SK-N-SH treated with all-trans-retinoic acid at 6 μM for 48 hours (cell line): ENCODE results near the gene WDR18.

Source experiments
- BACH2 ChIP-seq: fragments of 250-450 bp; sonication (Bioruptor Pico); IDR thresholded peaks from 2 replicates; pipeline ENCODE4 v1.9.0; 2021; ENCODE audit warnings: mild to moderate bottlenecking, borderline replicate concordance
- CREB5 ChIP-seq: fragments of 250-450 bp; sonication (Bioruptor Pico); IDR thresholded peaks from 2 replicates; pipeline ENCODE4 v1.5.1; 2020; ENCODE audit warnings: low read depth, mild to moderate bottlenecking, moderate library complexity
- GLIS3 ChIP-seq: fragments of 250-450 bp; sonication (Bioruptor Pico); IDR thresholded peaks from 2 replicates; pipeline ENCODE4 v1.5.0; 2020; ENCODE audit warnings: mild to moderate bottlenecking, moderate library complexity
- OSR1 ChIP-seq: fragments of 250-450 bp; sonication (Bioruptor Pico); IDR thresholded peaks from 2 replicates; pipeline ENCODE4 v1.8.0; 2022; ENCODE audit warnings: moderate library complexity, mild to moderate bottlenecking, inconsistent platforms
- RARB ChIP-seq: fragments of 250-450 bp; sonication (Bioruptor Pico); IDR thresholded peaks from 2 replicates; pipeline ENCODE4 v1.8.0; 2021; ENCODE audit warnings: mild to moderate bottlenecking, moderate library complexity
- TOX ChIP-seq: fragments of 250-450 bp; sonication (Bioruptor Pico); IDR thresholded peaks from 2 replicates; pipeline ENCODE4 v1.8.0; 2021; ENCODE audit warnings: mild to moderate bottlenecking, moderate library complexity, borderline replicate concordance
- TSHZ2 ChIP-seq: fragments of 250-450 bp; sonication (Bioruptor Pico); IDR thresholded peaks from 2 replicates; pipeline ENCODE4 v1.5.0; 2020; ENCODE audit warnings: mild to moderate bottlenecking, moderate library complexity
- ZFP30 ChIP-seq: fragments of 450-650 bp; formaldehyde crosslinking; IDR thresholded peaks from 2 replicates; pipeline ENCODE4 v1.5.0; 2022; ENCODE audit warnings: mild to moderate bottlenecking, moderate library complexity

- no peak for TF ChIP-seq ZFP30 (CRISPR knock-in tag)
- TF ChIP-seq BACH2 (CRISPR knock-in tag), result no peak
- TF ChIP-seq CREB5, result no peak
- no peak for TF ChIP-seq OSR1
- TF ChIP-seq TSHZ2 (CRISPR knock-in tag), result no peak
- no peak for TF ChIP-seq RARB (CRISPR knock-in tag)
- TF ChIP-seq TOX (CRISPR knock-in tag), result no peak
- TF ChIP-seq GLIS3, result no peak
These were observed 30.5 kb upstream of the WDR18 start for GRCh38 chr19:953445-954271.
